H1 (cell line): Measurements from ENCODE around the gene HS1BP3.

Experiments
- CTCF ChIP-seq, 3 experiments: IDR thresholded peaks; 1 replicate in 2 of 3; 2 replicates in 1 of 3; pipeline versions ENCODE4 v1.5.1 to v1.6.1; 2011; ENCODE audit warnings: low read length in 3 of 3, mild to moderate bottlenecking in 3 of 3, inconsistent platforms in 2 of 3, low read depth in 1 of 3, moderate library complexity in 1 of 3; ENCODE audit not compliant: insufficient read depth in 1 of 3; ENCODE audit errors: control extremely low read depth in 1 of 3
- EP300 ChIP-seq, 2 experiments: IDR thresholded peaks; 1 replicate in 1 of 2; 2 replicates in 1 of 2; pipeline ENCODE4 v1.6.1; 2011 to 2012; ENCODE audit warnings: low read depth in 2 of 2, low read length in 2 of 2, mild to moderate bottlenecking in 2 of 2, borderline replicate concordance in 1 of 2, inconsistent platforms in 1 of 2, moderate library complexity in 1 of 2
- TF ChIP-seq, protein P1 (sequence below): IDR thresholded peaks from 2 replicates; pipeline ENCODE4 v1.6.1; 2012; ENCODE audit warnings: inconsistent platforms
- TF ChIP-seq, protein P2 (sequence below): IDR thresholded peaks from 2 replicates; pipeline ENCODE4 v1.6.1; 2011; ENCODE audit warnings: low read depth, mild to moderate bottlenecking, low read length; ENCODE audit not compliant: insufficient read depth

DNA sequence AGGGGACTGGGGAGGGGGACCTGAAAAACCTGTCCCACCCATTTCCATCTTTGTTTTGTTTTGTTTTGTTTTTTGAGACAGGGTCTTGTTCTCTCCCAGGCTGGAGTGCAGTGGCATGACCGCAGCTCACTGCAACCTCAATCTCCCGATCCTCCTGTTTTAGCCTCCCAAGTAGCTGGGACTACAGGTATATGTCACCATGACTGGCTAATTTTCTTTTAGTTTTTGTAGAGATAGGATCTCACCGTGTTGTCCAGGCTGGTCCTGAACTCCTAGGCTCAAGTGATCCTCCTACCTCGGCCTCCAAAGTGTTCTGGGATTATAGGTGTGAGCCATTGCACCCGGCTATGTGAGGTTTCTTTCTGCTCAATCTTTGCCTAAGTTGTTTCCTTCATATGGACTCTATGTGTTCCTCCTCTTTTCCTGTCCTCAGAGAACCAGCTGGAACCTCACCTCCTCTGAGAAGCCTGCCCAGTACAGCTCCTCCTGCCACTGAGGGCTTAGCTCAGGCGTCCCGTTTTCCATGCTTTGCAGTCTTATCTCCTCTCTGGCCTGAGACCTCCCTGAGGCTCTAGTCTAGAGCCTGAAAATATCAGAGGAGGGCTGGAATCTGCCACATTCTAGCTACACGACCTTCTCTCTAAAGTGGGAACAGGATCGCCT is 74.8 kb downstream of the HS1BP3 start:
- no peak for TF ChIP-seq EP300 (IDR thresholded peaks at IDR 0.05; ENCODE audit: borderline replicate concordance in 1 of 2, low read depth in 2 of 2, low read length in 2 of 2)
- TF ChIP-seq, protein P1, sequence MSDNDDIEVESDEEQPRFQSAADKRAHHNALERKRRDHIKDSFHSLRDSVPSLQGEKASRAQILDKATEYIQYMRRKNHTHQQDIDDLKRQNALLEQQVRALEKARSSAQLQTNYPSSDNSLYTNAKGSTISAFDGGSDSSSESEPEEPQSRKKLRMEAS: no peak
- TF ChIP-seq CTCF (IDR thresholded peaks at IDR 0.05; ENCODE audit: control extremely low read depth in 1 of 3, insufficient read depth in 1 of 3, low read depth in 1 of 3, low read length in 3 of 3): no peak
- TF ChIP-seq, protein P2, sequence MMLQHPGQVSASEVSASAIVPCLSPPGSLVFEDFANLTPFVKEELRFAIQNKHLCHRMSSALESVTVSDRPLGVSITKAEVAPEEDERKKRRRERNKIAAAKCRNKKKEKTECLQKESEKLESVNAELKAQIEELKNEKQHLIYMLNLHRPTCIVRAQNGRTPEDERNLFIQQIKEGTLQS: no peak
